NCI-H1694 treated with DMSO at 0.1 percent for 48 hours (cell line): ENCODE data around the gene PER3.

Experiments
- DNase-seq: peaks from one replicate; lab custom pipeline; 2025; lab: John Stamatoyannopoulos, UW

PER3 gene

GRCh38 chr1:7783826-7784491 lies at the start of gene PER3:
Gene PER3 (plus strand): TSS chr1:7784291. CDS start chr1:7784878, 587 bp downstream.
- peak; percentile 67 for DNase-seq

GRCh38 chr1:7738044-7738443 lies 46.0 kb upstream of the PER3 start:
- no peak for DNase-seq

GRCh38 chr1:7743346-7743745 lies 40.7 kb upstream of the PER3 start:
- DNase-seq = no peak

- no peak for DNase-seq
Measured at GRCh38 chr1:7744882-7745281, 39.2 kb upstream of the PER3 start.

GRCh38 chr1:7745783-7746182 lies 38.3 kb upstream of the PER3 start:
- DNase-seq = no peak

- no peak for DNase-seq
Measured at GRCh38 chr1:7747605-7748004, 36.5 kb upstream of the PER3 start.

GRCh38 chr1:7749126-7749525 lies 35.0 kb upstream of the PER3 start:
- DNase-seq = no peak

- no peak for DNase-seq
Measured at GRCh38 chr1:7751174-7751573, 32.9 kb upstream of the PER3 start.

GRCh38 chr1:7752512-7753417 lies 31.3 kb upstream of the PER3 start:
- DNase-seq = peak; percentile 51

- no peak for DNase-seq
Measured at GRCh38 chr1:7753641-7754040, 30.4 kb upstream of the PER3 start.

GRCh38 chr1:7754234-7754633 lies 29.9 kb upstream of the PER3 start:
- DNase-seq = no peak

- no peak for DNase-seq
Measured at GRCh38 chr1:7755448-7755847, 28.6 kb upstream of the PER3 start.

- DNase-seq = no peak
Measured at GRCh38 chr1:7760245-7760644, 23.8 kb upstream of the PER3 start.

GRCh38 chr1:7761103-7761502 lies 23.0 kb upstream of the PER3 start:
- DNase-seq = no peak

GRCh38 chr1:7767176-7767575 lies 16.9 kb upstream of the PER3 start:
- no peak for DNase-seq

- DNase-seq = no peak
Measured at GRCh38 chr1:7768583-7768982, 15.5 kb upstream of the PER3 start.

- DNase-seq = no peak
Measured at GRCh38 chr1:7769673-7770412, 14.2 kb upstream of the PER3 start.

GRCh38 chr1:7770669-7770996 lies 13.5 kb upstream of the PER3 start:
- no peak for DNase-seq

- DNase-seq = peak; percentile 39
Measured at GRCh38 chr1:7770997-7771822, 12.9 kb upstream of the PER3 start, which contains the start of gene VAMP3. Gene VAMP3 (plus strand): TSS chr1:7771296. CDS start chr1:7771384, 88 bp downstream.

GRCh38 chr1:7771823-7772299 lies 12.2 kb upstream of the PER3 start:
- DNase-seq = no peak

GRCh38 chr1:7777591-7777990 lies 6.5 kb upstream of the PER3 start:
- no peak for DNase-seq
